NB4 (cell line): ENCODE measurements around the gene RSPO1.

Experiments
- DNase-seq: peaks from one replicate; pipeline ENCODE4 v3.0.0; 2010; ENCODE audit warnings: low read depth
- H3K4me3 ChIP-seq: one replicate; pipeline ENCODE4 v1.5.1; 2011; ENCODE audit warnings: mild to moderate bottlenecking, low read depth, low read length, moderate library complexity
- CTCF ChIP-seq: IDR thresholded peaks from one replicate; pipeline ENCODE4 v1.5.1; 2012; ENCODE audit warnings: low read depth, low read length
- MAX ChIP-seq: IDR thresholded peaks from 2 replicates; pipeline ENCODE4 v1.6.1; 2011; ENCODE audit warnings: low read depth, low read length
- MYC ChIP-seq: IDR thresholded peaks from 2 replicates; pipeline ENCODE4 v1.6.1; 2011; ENCODE audit warnings: low read depth, low read length
- POLR2A ChIP-seq: IDR thresholded peaks from 2 replicates; pipeline ENCODE4 v1.6.1; 2011; ENCODE audit warnings: mild to moderate bottlenecking; ENCODE audit not compliant: insufficient read length; ENCODE audit errors: extremely low read depth

The RSPO1 gene

DNA sequence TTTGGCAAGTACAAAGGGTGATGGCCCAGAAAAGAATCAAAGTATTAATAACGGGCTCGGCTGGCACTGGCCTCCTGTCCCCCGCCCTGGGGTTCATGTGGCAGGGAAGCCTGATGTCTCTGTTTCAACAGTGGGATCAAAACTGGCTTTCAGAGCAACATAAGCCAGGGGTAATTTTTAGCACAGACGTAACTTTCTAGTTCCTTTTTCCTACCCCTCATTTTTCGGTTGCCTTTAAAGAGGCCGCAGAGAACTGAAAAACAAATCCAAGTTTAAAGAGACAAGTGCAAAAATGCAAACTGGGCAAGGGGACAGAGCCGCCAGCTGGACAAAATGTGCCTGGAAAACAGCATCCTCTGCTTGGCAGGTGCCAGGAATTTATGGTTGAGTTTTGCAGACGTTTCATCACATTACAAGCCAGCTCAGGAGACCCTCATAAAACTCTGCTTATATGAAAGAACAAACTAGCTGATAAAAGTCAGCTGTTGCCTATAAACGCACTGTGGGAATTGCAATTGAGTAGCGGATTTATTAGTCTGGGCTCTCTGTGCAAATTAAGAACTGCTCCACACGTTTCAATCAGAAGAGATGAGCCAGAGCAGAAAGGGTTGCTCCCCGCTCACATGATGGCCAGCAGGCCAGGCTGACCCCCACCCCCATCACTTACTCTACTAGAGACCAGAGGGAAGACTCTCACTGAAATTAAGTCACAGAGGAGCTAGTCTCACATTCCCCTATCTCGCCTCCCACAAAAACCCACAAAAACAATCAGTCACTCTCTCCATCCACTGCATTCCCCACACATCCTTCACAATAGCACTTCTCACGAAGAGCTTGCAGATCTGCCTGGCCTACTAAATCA lies 41.8 kb upstream of the RSPO1 start:
- TF ChIP-seq MYC, result no peak
- no peak for TF ChIP-seq CTCF
- no peak for TF ChIP-seq POLR2A
- TF ChIP-seq MAX, result no peak
- DNase-seq, result no peak
- H3K4me3 ChIP-seq, result no peak overlapping the region

GRCh38 chr1:37673920-37674319 lies 39.2 kb upstream of the RSPO1 start:
- DNase-seq, result no peak
- TF ChIP-seq CTCF (no peak), MAX (no peak), POLR2A (no peak), MYC (no peak)
- H3K4me3 ChIP-seq, result no peak overlapping the region

- no peak for DNase-seq
- H3K4me3 ChIP-seq, result no peak overlapping the region
- TF ChIP-seq CTCF (no peak), MYC (no peak)
These were observed 37.6 kb upstream of the RSPO1 start for GRCh38 chr1:37672136-37672870.

DNA sequence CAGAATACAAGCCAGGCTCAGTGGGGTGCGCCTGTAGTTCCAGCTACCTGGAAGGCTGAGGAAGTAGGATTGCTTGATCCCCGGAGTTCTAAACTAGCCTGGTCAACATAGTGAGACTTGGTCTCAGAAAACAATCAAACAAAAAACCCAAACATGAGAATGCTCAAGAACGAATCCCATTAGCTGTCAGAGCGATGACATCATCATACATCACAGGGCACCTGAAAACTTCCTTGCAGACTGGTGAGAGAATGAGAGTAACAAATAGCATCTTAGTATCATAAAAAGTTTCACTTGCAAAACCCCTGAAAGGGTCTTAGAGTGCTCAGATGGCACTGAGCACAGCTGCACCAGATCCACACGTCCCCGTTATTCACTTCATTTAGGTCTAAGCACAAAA lies 36.6 kb upstream of the RSPO1 start:
- no peak for TF ChIP-seq MYC
- no peak for TF ChIP-seq CTCF
- no peak for TF ChIP-seq POLR2A
- TF ChIP-seq MAX, result no peak
- DNase-seq, result no peak
- H3K4me3 ChIP-seq, result no peak overlapping the region

GRCh38 chr1:37670133-37670532 lies 35.4 kb upstream of the RSPO1 start:
- TF ChIP-seq POLR2A (no peak), CTCF (no peak), MAX (no peak), MYC (no peak)
- H3K4me3 ChIP-seq, result no peak overlapping the region
- no peak for DNase-seq
